Right lobe of liver (tissue), 4 donors: ENCODE results near the gene PCDHB7.

Source experiments
- POLR2A ChIP-seq: fragments of 450-650 bp; IDR thresholded peaks from one replicate; pipeline ENCODE4 v1.6.1; 2017; ENCODE audit warnings: antibody characterized with exemption, mild to moderate bottlenecking
- TF ChIP-seq, protein P1 (sequence below), 4 donors: fragments of 200-600 bp in 3 of 4; fragments of 450-650 bp in 1 of 4; IDR thresholded peaks; one replicate each; pipeline versions ENCODE4 v1.5.1 to v1.8.0; 2016 to 2022; ENCODE audit warnings: antibody characterized with exemption in 4 of 4, mild to moderate bottlenecking in 2 of 4
- donor health status: DM: no; HTN: no; CAD: no.
- donor health status: DM: no; HTN: no; CAD: no.
- donor health status: DM: no; HTN: yes; CAD: no.

GRCh38 chr5:141149812-141150211 is 22.6 kb upstream of the PCDHB7 start, which contains the start of gene PCDHB6:
- TF ChIP-seq POLR2A, result no peak
- TF ChIP-seq, protein P1, sequence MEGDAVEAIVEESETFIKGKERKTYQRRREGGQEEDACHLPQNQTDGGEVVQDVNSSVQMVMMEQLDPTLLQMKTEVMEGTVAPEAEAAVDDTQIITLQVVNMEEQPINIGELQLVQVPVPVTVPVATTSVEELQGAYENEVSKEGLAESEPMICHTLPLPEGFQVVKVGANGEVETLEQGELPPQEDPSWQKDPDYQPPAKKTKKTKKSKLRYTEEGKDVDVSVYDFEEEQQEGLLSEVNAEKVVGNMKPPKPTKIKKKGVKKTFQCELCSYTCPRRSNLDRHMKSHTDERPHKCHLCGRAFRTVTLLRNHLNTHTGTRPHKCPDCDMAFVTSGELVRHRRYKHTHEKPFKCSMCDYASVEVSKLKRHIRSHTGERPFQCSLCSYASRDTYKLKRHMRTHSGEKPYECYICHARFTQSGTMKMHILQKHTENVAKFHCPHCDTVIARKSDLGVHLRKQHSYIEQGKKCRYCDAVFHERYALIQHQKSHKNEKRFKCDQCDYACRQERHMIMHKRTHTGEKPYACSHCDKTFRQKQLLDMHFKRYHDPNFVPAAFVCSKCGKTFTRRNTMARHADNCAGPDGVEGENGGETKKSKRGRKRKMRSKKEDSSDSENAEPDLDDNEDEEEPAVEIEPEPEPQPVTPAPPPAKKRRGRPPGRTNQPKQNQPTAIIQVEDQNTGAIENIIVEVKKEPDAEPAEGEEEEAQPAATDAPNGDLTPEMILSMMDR (IDR thresholded peaks at IDR 0.05), result peak in 1 of 4 donors; percentile 14
